H9 (cell line): ENCODE data around the gene EGFR. TPM values are rescaled to one million over a fixed set of nuclear protein-coding genes. Genes with fewer than 3 reads are reported as not detected.

Source experiments
- DNase-seq: peaks from one replicate; pipeline ENCODE4 v3.0.0-alpha.2; 2017
- H2AFZ ChIP-seq: one replicate; pipeline ENCODE4 v1.6.1; 2013; ENCODE audit warnings: mild to moderate bottlenecking, low read length, control low read depth, moderate library complexity
- H2AK5ac ChIP-seq: 2 replicates; pipeline ENCODE4 v1.6.1; 2013; ENCODE audit warnings: low read length, control low read depth, mixed read lengths; ENCODE audit not compliant: insufficient read length
- H2BK120ac ChIP-seq: one replicate; pipeline ENCODE4 v1.6.1; 2013; ENCODE audit warnings: low read depth, mild to moderate bottlenecking, low read length, control low read depth, inconsistent platforms; ENCODE audit not compliant: poor library complexity, severe bottlenecking
- H2BK12ac ChIP-seq: 2 replicates; pipeline ENCODE4 v1.6.1; 2013; ENCODE audit warnings: low read length, control low read depth, mixed read lengths, low read depth; ENCODE audit not compliant: insufficient read length
- H2BK15ac ChIP-seq: 2 replicates; pipeline ENCODE4 v1.6.1; 2013; ENCODE audit warnings: low read depth, low read length, control low read depth
- H2BK20ac ChIP-seq: one replicate; pipeline ENCODE4 v1.6.1; 2013; ENCODE audit warnings: low read depth, mild to moderate bottlenecking, low read length, control low read depth, inconsistent platforms; ENCODE audit not compliant: poor library complexity, severe bottlenecking
- H2BK5ac ChIP-seq: 2 replicates; pipeline ENCODE4 v1.6.1; 2013; ENCODE audit warnings: low read length, control low read depth, mixed read lengths; ENCODE audit not compliant: insufficient read length
- H3K14ac ChIP-seq: 2 replicates; pipeline ENCODE4 v1.6.1; 2013; ENCODE audit warnings: low read length, control low read depth; ENCODE audit not compliant: insufficient read depth
- H3K18ac ChIP-seq: 2 replicates; pipeline ENCODE4 v1.6.1; 2013; ENCODE audit warnings: low read depth, mild to moderate bottlenecking, mixed read lengths, low read length, control low read depth; ENCODE audit not compliant: insufficient read length
- H3K23ac ChIP-seq: 2 replicates; pipeline ENCODE4 v1.6.1; 2013; ENCODE audit warnings: low read length, control low read depth, mixed read lengths, low read depth; ENCODE audit not compliant: insufficient read length
- H3K23me2 ChIP-seq: 2 replicates; pipeline ENCODE4 v1.6.1; 2013; ENCODE audit warnings: low read depth, mild to moderate bottlenecking, mixed read lengths, low read length, control low read depth; ENCODE audit not compliant: insufficient read length, poor library complexity, severe bottlenecking
- H3K27ac ChIP-seq: 2 replicates; pipeline ENCODE4 v1.5.1; 2013; ENCODE audit warnings: low read length, control low read depth, mixed read lengths, low read depth; ENCODE audit not compliant: insufficient read length
- H3K27me3 ChIP-seq: 2 replicates; pipeline ENCODE4 v1.6.1; 2013; ENCODE audit warnings: low read length, control low read depth, inconsistent platforms; ENCODE audit not compliant: insufficient read depth
- H3K4ac ChIP-seq: 2 replicates; pipeline ENCODE4 v1.6.1; 2013; ENCODE audit warnings: low read depth, mild to moderate bottlenecking, control low read depth, inconsistent platforms, low read length, moderate library complexity
- H3K4me1 ChIP-seq: 2 replicates; pipeline ENCODE4 v1.6.1; 2013; ENCODE audit warnings: low read length, control low read depth, inconsistent platforms; ENCODE audit not compliant: insufficient read depth
- H3K4me2 ChIP-seq: 2 replicates; pipeline ENCODE4 v1.6.1; 2013; ENCODE audit warnings: low read length, control low read depth, mixed read lengths; ENCODE audit not compliant: insufficient read length, insufficient read depth
- H3K56ac ChIP-seq: 2 replicates; pipeline ENCODE4 v1.6.1; 2013; ENCODE audit warnings: low read depth, mild to moderate bottlenecking, mixed read lengths, low read length, control low read depth; ENCODE audit not compliant: insufficient read length
- H3K79me1 ChIP-seq: 2 replicates; pipeline ENCODE4 v1.6.1; 2013; ENCODE audit warnings: low read depth, mild to moderate bottlenecking, moderate library complexity, low read length, control low read depth, inconsistent platforms; ENCODE audit not compliant: insufficient read depth, poor library complexity, severe bottlenecking
- H3K79me2 ChIP-seq: 2 replicates; pipeline ENCODE4 v1.6.1; 2013; ENCODE audit warnings: low read length, control low read depth, inconsistent platforms; ENCODE audit not compliant: insufficient read depth
- H3K9ac ChIP-seq: 2 replicates; pipeline ENCODE4 v1.6.1; 2013; ENCODE audit warnings: low read length, control low read depth, mixed read lengths; ENCODE audit not compliant: insufficient read length; ENCODE audit errors: extremely low read depth
- H3K9me3 ChIP-seq: one replicate; pipeline ENCODE4 v1.6.1; 2013; ENCODE audit warnings: low read depth, low read length, inconsistent platforms; ENCODE audit not compliant: control insufficient read depth
- H3T11ph ChIP-seq: one replicate; pipeline ENCODE4 v1.6.1; 2013; ENCODE audit warnings: mild to moderate bottlenecking, low read length, control low read depth, inconsistent platforms
- H4K20me1 ChIP-seq: one replicate; pipeline ENCODE4 v1.6.1; 2013; ENCODE audit not compliant: control insufficient read depth, insufficient read length, insufficient read depth
- H4K5ac ChIP-seq: 2 replicates; pipeline ENCODE4 v1.6.1; 2013; ENCODE audit warnings: low read depth, mild to moderate bottlenecking, mixed read lengths, low read length, control low read depth; ENCODE audit not compliant: insufficient read length
- H4K8ac ChIP-seq: replicated peaks from 2 replicates; pipeline ENCODE4 v1.6.1; 2013; ENCODE audit warnings: low read length, control low read depth, mixed read lengths, low read depth; ENCODE audit not compliant: insufficient read length
- H4K91ac ChIP-seq: 2 replicates; pipeline ENCODE4 v1.6.1; 2013; ENCODE audit warnings: low read depth, mild to moderate bottlenecking, moderate library complexity, mixed read lengths, low read length, control low read depth; ENCODE audit not compliant: insufficient read length
- H3K27ac Mint-ChIP-seq, 3 experiments: 2 replicates in 2 of 3; 3 replicates in 1 of 3; pipeline ENCODE4 v1.8.0; 2020 to 2021; ENCODE audit warnings: mixed read lengths in 3 of 3, mild to moderate bottlenecking in 1 of 3, moderate library complexity in 1 of 3
- H3K27me3 Mint-ChIP-seq: 2 replicates; pipeline ENCODE4 v1.8.0; 2021; ENCODE audit warnings: low read depth, mild to moderate bottlenecking, moderate library complexity, mixed read lengths
- H3K36me3 Mint-ChIP-seq, 3 experiments: 2 replicates in 2 of 3; 3 replicates in 1 of 3; pipeline ENCODE4 v1.8.0; 2020 to 2021; ENCODE audit warnings: low read depth in 3 of 3, mixed read lengths in 3 of 3; ENCODE audit not compliant: insufficient read depth in 1 of 3
- H3K4me1 Mint-ChIP-seq, 2 experiments: 2 replicates each; pipeline ENCODE4 v1.8.0; 2020; ENCODE audit warnings: mixed read lengths in 2 of 2
- H3K4me3 Mint-ChIP-seq, 2 experiments: 2 replicates in 1 of 2; 3 replicates in 1 of 2; pipeline ENCODE4 v1.8.0; 2020 to 2021; ENCODE audit warnings: mild to moderate bottlenecking in 2 of 2, mixed read lengths in 2 of 2, moderate library complexity in 1 of 2
- H3K9me3 Mint-ChIP-seq, 2 experiments: 2 replicates in 1 of 2; 3 replicates in 1 of 2; pipeline ENCODE4 v1.8.0; 2020; ENCODE audit warnings: mild to moderate bottlenecking in 2 of 2, mixed read lengths in 2 of 2, moderate library complexity in 1 of 2
- WGBS: extraction: QIAGEN DNeasy Blood & Tissue Kit; methylation state at CpG from one replicate; pipeline ENCODE4 v1.1.7; 2013; ENCODE audit warnings: missing lambda C conversion rate, low lambda C conversion rate, mixed read lengths; ENCODE audit not compliant: insufficient read length; ENCODE audit errors: extremely low coverage; 5-methylcytosine and 5-hydroxymethylcytosine counted together
- total RNA-seq: library from RNA; stranded (reverse); gene quantifications from 2 replicates; pipeline ENCODE4 v1.2.1, GENCODE V29; 2021
- TF ChIP-seq, protein P1 (sequence below): fragments of 200-600 bp; sonication (generic); conservative IDR thresholded peaks from 3 replicates; pipeline ENCODE4 v1.8.0; 2021; ENCODE audit warnings: antibody characterized with exemption, mild to moderate bottlenecking

Gene EGFR
- total RNA-seq, 1 experiment from 2014 or later, result 3.3 TPM

DNA sequence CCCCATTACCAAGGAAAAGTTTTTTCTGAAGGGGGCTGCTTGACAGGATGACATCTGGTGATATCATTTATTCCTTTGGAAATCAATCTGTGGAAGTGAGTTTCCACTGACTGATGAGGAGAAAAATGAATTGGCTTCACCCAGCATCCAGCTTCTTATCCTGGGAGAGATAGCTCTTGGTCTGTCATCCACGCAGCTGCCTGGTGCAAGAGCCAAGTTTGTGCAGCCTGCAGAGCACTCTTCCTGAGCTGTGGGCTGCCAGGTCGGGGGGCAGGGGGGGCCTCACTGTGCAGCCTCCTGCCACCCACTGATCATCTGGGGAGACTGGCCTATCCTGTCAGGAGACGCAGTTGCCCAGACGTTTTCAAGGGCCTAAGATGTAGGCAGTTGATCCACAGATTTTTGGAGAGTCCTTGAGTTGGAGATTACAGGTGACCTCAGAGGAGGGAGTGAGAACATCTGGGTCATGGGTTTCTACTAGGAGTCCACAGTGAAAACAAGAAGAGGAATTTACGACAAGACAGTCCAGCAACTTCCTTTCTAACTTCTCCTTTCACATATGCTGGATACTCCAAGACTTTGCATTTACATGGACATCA lies 75.4 kb downstream of the EGFR start:
- no peaks in the 10 kb centered on the region for H3K4me1 ChIP-seq
- WGBS, result no CpG with 5 or more reads among the region's 5 CpGs

More for the DNA sequence above, 75.4 kb downstream of the EGFR start:
- no peak overlapping the region for H3K27ac Mint-ChIP-seq
- H3K4me3 Mint-ChIP-seq, result no peak overlapping the region
- H3K9me3 ChIP-seq, result no peaks in the 10 kb centered on the region
- no peaks in the 10 kb centered on the region for H4K20me1 ChIP-seq
- no peaks in the 10 kb centered on the region for H3K23me2 ChIP-seq
- H2AFZ ChIP-seq, result no peak overlapping the region
- H3K79me2 ChIP-seq, result no peaks in the 10 kb centered on the region
- no peak overlapping the region for H3T11ph ChIP-seq
- H2BK15ac ChIP-seq, result no peak overlapping the region
- no peaks in the 10 kb centered on the region for H3K79me1 ChIP-seq
- H3K4me2 ChIP-seq, result no peak overlapping the region
- H4K5ac ChIP-seq, result no peak overlapping the region
- no peak overlapping the region for H3K18ac ChIP-seq
- no peaks in the 10 kb centered on the region for H3K9me3 Mint-ChIP-seq
- H4K91ac ChIP-seq, result no peak overlapping the region
- H3K4me1 Mint-ChIP-seq, result peaks cover 15% of the 10 kb centered on the region in 2 experiments
- no peak overlapping the region for H2BK5ac ChIP-seq
- no peak overlapping the region for H2BK120ac ChIP-seq
- no peaks in the 10 kb centered on the region for H3K27me3 Mint-ChIP-seq
- H3K9ac ChIP-seq, result no peak overlapping the region
- H3K36me3 Mint-ChIP-seq, result no peaks in the 10 kb centered on the region
- no peak overlapping the region for H2BK20ac ChIP-seq
- no peak overlapping the region for H3K14ac ChIP-seq
- no peak overlapping the region for H2BK12ac ChIP-seq
- H3K27ac ChIP-seq, result no peak overlapping the region
- no peak overlapping the region for H3K4ac ChIP-seq
- no peak overlapping the region for H4K8ac ChIP-seq
- H3K56ac ChIP-seq, result no peak overlapping the region
- no peak overlapping the region for H3K23ac ChIP-seq
- TF ChIP-seq, protein P1, sequence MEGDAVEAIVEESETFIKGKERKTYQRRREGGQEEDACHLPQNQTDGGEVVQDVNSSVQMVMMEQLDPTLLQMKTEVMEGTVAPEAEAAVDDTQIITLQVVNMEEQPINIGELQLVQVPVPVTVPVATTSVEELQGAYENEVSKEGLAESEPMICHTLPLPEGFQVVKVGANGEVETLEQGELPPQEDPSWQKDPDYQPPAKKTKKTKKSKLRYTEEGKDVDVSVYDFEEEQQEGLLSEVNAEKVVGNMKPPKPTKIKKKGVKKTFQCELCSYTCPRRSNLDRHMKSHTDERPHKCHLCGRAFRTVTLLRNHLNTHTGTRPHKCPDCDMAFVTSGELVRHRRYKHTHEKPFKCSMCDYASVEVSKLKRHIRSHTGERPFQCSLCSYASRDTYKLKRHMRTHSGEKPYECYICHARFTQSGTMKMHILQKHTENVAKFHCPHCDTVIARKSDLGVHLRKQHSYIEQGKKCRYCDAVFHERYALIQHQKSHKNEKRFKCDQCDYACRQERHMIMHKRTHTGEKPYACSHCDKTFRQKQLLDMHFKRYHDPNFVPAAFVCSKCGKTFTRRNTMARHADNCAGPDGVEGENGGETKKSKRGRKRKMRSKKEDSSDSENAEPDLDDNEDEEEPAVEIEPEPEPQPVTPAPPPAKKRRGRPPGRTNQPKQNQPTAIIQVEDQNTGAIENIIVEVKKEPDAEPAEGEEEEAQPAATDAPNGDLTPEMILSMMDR, result no peak
- no peak for DNase-seq
- no peak overlapping the region for H2AK5ac ChIP-seq
- H3K27me3 ChIP-seq, result no peaks in the 10 kb centered on the region
